T1000 (cell line): ENCODE results near the gene IFI27L1.
A peak's percentile ranks its signal among the peaks of the same experiment; 100 is the strongest.

Experiments used
- DNase-seq: peaks from one replicate; lab custom pipeline; 2025; ENCODE audit warnings: mixed read lengths; lab: John Stamatoyannopoulos, UW

IFI27L1 gene

GRCh38 chr14:94080621-94081385 lies at the start of gene IFI27L1, which contains the start of gene DDX24:
IFI27L1 (plus strand) TSS chr14:94081310; CDS start chr14:94096938, 15,628 bp downstream.
DDX24 (minus strand) TSS chr14:94081202; CDS start chr14:94079742, 1,460 bp downstream.
- DNase-seq: peak; percentile 91

DNA sequence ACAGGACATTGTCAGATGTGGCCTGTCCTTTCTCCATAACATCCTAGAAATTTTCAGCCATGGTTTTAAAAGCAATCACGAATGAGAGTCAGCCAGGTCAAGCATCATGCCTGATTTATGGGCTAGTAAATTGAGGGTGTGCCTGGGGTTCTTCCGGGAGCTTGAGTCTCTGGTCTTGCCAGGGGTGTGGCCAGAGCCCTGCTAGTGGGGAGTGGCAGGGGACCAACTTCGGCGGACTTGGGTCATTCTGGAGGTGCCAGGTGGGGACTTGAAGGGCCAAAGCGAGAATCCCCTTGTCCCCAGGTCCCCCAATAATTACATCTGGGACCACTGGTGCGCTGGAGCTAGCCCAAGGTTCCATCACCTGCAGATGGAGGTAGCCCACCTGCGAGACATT lies 49.2 kb upstream of the IFI27L1 start:
- no peak for DNase-seq

DNA sequence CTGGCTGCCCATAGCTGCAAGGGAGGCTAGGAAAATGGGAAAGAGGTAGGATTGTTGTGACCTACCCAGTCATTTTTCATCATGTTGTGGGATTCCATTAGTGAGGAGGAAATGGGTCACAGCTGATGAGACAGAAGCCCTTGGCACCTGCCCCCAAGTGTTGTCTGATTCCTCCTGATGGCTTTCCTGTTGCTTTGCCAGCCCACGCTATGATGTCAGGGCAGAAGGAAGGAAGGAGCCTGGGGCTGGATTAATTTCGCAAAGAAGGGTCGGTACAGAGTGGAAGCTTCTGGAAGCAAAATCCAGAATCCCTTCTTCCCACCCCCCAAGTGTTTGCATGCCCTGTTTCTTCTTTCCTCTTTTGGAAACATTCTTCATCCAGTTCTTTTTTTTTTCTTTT lies 46.2 kb upstream of the IFI27L1 start:
- DNase-seq: no peak

DNA sequence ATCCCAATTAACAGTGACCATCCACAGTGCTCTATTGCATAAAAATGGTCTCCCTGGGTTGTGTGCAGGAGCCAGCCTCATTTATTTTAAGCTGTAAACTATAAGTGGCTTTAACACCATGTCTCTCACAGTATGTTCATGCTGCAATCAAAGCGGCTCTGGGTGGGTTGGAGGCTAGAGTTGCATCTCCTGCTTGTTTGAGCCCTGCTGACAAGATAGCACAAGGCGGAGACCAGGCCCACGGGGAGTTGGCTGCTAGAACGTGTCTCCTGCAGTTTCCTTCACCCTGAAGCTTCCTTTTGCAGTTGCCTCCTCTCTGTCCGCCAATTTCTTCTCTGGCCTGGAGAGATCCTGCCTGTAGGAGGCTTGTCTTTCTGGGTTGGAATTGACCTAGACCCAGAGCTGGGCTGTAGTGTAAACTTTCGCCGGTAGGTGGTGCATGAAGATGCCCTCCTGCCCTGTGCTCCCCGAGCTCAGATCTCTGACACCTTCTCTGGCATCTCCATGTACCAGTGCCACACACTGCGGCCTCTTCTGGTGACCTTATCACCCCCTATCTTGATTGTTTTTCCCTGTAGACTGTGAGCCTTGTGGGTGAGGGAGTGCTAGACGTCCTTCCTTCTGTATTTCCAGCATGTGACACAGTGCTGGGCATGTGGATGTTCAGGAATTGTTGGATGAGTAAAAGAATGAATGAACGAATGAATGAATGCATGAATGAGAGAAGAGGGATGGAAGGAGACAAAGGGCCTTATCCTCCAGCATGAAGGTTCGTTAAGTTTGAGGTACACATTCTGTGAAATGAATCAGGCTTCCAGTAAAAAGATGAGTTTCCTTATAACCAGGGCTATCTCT lies 44.6 kb upstream of the IFI27L1 start:
- peak; percentile 16 for DNase-seq

- DNase-seq: no peak
Measured at GRCh38 chr14:94037954-94038353, 43.2 kb upstream of the IFI27L1 start.

GRCh38 chr14:94038510-94038909 lies 42.6 kb upstream of the IFI27L1 start:
- DNase-seq: no peak

DNA sequence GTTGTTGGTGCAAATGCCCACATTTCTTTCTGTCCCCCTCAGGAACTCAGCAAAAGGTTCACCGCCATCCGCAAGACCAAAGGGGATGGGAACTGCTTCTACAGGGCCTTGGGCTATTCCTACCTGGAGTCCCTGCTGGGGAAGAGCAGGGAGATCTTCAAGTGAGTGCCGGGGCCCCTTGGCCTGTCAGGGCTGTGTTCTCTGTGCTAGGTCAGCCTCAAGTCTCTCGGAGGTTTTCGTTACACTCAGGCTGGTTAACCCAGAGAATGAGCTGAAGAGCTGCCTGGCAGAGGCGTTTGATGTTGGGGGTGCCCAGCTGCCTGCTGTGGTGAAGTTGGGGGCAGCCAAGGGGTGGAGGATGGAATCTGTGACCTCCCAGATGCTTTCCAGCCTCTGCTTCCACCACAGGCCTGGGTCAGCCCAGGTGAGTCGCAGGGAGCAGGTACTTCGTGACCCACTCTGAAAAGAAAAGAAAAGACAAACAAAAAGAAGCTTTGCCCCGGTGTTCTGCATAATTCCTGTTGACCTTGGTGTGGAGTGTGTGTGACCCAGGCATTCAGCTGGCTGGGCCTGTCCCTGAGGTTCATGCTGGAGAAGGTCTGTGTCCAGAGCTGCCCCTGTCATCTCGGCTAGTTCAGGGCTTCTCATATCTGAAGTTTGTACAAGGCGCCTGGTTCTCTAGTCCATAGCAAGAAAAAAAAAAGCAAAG lies 42.0 kb upstream of the IFI27L1 start:
- DNase-seq: no peak

DNA sequence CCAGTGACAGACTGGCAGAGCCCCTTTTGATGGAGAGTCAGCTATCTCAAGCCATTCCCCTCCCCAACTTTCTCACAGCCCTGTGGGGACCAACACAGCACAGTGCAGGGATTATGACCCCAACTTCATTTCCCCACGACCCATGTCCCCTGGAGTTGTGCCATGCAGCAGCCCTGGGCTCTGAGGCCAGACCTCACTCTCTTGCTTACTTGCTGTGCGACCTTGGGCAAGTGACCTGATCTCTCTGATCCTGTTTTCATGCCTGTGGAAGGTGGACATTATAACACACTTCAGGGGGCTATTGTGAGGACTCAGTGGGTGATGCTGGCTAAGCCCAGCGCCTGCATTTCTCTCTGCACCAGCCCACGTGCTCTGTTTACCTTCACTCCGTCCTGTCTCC lies 40.9 kb upstream of the IFI27L1 start:
- DNase-seq: no peak

- DNase-seq: no peak
Measured at GRCh38 chr14:94040796-94041195, 40.3 kb upstream of the IFI27L1 start.

- no peak for DNase-seq
Measured at GRCh38 chr14:94041551-94042346, 39.4 kb upstream of the IFI27L1 start.

DNA sequence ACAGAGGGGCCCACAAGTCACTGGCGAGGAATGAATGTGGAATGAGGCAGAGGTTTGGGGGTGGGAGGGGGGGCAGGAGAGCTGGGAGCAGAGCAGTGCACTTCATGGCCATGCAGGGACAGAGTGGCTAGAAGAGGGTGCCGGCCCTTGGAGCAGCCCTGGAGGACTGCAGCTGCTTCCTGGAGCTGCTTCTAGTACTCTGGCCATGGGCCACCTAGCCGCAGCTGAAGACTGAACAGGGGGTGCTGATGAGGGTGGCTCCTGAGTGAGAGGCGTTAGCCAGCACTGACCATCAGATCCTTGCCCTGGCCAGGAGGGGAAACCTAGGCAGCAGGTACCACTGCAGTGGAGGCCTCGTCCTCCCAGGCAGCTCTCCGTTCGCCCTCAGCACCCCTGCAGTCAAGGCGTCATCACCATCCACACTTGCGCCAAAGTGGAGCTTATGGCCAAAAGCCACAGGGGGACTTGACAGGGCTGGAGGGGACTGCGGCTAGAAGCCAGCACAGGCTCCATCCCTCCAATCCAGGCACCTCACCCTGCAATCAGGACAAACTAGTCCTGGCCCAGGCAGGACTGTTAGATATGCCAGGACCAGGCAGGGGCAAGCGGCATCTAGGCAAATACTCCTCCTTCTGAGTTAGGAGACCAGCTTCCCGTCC lies 38.5 kb upstream of the IFI27L1 start:
- DNase-seq: no peak

DNA sequence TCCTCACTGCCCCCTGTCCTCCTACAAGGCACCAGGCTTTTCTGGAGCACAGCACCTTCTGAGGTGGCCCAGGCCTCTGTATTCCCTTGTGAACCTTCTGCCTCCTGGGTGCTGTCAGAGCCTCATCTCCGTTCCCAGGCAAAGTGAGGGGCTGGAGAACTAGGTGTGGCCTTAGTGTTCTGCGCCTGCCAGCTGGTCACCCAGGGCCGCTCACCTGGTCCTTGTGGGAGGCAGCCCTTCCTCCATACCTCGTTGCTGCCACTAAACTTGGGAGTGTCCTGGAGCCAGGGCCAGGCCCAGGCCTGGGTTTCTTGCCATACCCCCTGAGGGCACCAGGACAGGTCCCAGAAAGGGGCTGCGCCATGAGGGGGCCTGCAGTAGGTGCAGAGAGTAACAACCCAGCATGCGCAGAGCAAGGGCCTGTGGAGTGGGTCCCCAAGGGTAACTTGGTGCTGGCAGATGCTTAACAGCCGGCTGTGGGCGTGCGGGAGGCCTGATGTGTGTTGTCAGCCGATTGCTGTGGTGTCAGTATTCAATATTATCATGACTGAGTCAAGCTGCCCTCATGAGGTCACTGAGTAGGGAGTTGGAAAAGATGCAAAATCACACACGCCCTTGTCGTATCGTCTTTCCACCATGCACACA lies 37.9 kb upstream of the IFI27L1 start:
- DNase-seq: no peak

DNA sequence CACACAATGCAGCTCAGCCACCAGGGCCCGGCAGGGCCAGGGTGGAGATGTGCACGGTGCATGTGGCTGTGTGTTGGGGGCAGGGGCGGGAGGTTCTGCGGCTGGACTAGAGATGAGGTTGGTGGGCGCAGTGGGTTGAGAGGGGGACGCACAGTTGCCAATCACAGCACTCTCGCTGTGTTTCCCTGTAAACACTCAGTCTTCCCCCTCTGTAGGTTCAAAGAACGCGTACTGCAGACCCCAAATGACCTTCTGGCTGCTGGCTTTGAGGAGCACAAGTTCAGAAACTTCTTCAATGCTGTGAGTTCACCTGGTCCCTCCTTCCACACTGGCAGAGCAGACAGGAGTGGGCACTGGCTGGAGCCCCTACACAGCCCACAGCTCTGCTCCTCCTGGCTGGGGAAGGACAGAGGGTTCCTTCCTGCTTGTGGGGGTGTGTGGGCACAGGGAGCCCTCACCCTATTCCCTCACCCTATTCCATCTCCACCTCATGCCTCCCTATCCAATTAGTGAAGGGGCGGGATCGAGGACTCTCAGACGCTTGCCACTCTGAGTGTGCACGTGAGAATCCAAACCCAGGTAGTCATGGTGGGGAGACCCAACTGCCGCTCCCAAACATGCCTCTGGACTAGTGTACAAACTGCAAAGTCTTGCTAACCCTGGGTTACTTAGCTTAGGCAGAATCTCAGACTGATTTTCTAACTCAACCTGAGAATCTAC lies 37.2 kb upstream of the IFI27L1 start:
- DNase-seq: no peak

GRCh38 chr14:94044476-94045091 lies 36.5 kb upstream of the IFI27L1 start:
- DNase-seq: no peak

DNA sequence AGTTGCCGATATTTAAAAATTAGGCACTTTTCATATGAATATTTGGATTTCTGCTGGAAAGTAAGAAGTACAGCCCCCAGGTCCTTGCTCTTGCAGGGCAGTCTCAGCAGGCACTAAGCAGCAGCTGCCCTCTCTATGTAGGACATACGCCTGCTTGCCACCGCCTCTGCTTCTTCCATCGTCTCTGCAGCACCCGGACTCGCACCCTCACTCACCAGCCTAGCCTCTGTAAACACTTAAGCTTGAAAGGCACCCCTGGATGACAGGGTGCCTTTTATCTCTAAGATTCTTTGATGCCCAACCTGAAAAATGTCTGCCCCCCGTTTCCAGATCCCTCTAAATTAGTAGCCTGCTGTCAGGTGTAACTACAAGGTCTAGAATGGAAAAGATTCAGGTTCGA lies 36.0 kb upstream of the IFI27L1 start:
- no peak for DNase-seq

- DNase-seq: no peak
Measured at GRCh38 chr14:94045563-94046345, 35.4 kb upstream of the IFI27L1 start.

DNA sequence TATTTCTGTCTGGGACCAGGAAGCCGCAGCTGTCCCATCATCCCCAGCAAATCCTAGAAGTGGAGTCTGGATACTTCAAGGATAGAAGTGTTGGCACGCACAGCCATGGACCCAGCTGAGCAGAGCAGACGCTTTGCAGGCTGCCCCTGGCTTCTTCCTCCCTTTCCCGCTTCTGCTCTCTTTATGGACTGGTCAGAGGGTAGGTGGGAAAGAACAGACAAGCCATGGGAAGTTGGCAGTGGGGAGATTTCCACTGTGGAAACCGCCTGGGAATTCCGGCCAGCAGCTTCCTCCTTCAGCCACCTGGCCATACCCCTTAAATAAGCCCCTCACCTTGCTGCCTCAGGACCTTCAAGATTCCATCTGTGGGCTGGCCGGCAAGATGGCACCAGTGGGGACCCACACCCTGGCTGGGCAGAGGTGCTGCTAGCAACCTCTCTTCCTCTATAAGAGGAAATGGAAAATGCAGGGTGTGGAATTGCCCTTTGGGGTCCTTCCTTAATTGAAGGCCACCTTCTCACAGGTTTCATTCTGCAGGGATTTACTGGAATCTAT lies 34.3 kb upstream of the IFI27L1 start:
- no peak for DNase-seq

- no peak for DNase-seq
Measured at GRCh38 chr14:94047581-94047980, 33.5 kb upstream of the IFI27L1 start.
